H1 (cell line): ENCODE data around the gene CCDC47. TPM values are rescaled to one million over a fixed set of nuclear protein-coding genes. Genes with fewer than 3 reads are reported as not detected.

Source experiments
- CTCF ChIA-PET: fragments of 300-600 bp; sonication (Branson Sonifier 250); formaldehyde crosslinking; loops from one replicate; lab custom pipeline; 2021; ENCODE audit not compliant: partially characterized antibody; lab: Charles Lee
- POLR2A ChIA-PET: fragments of 300-600 bp; sonication (Branson Sonifier 250); formaldehyde crosslinking; loops from one replicate; lab custom pipeline; 2021; ENCODE audit warnings: inconsistent platforms; ENCODE audit not compliant: partially characterized antibody; lab: Charles Lee
- DNase-seq, 2 experiments: peaks; one replicate each; pipeline versions ENCODE4 v3.0.0 to v3.0.0-alpha.2; 2010 to 2022; ENCODE audit warnings: low spot score in 2 of 2, low read depth in 1 of 2, mixed read lengths in 1 of 2
- FAIRE-seq: peaks from 2 replicates; lab custom pipeline; 2011; peaks lifted over from hg19 to GRCh38; lab: Jason Lieb, UNC
- H2AFZ ChIP-seq: 2 replicates; pipeline ENCODE4 v1.8.1; 2012; ENCODE audit warnings: low read length, inconsistent platforms
- H2AK5ac ChIP-seq: 2 replicates; pipeline ENCODE4 v1.6.1; 2013; ENCODE audit warnings: low read depth, low read length
- H2BK120ac ChIP-seq: replicated peaks from 2 replicates; pipeline ENCODE3; 2013; ENCODE audit warnings: low read depth, low read length, inconsistent platforms
- H2BK12ac ChIP-seq: 2 replicates; pipeline ENCODE4 v1.6.1; 2013; ENCODE audit warnings: low read depth, low read length
- H2BK15ac ChIP-seq: 2 replicates; pipeline ENCODE4 v1.6.1; 2013; ENCODE audit warnings: low read length
- H2BK20ac ChIP-seq: 2 replicates; pipeline ENCODE4 v1.6.1; 2013; ENCODE audit warnings: low read length
- H2BK5ac ChIP-seq: 2 replicates; pipeline ENCODE4 v1.6.1; 2013; ENCODE audit warnings: low read depth, low read length
- H3K14ac ChIP-seq: 2 replicates; pipeline ENCODE4 v1.6.1; 2013; ENCODE audit warnings: inconsistent platforms; ENCODE audit not compliant: insufficient read length
- H3K18ac ChIP-seq: 2 replicates; pipeline ENCODE4 v1.6.1; 2013; ENCODE audit warnings: low read length; ENCODE audit errors: extremely low read depth
- H3K23ac ChIP-seq: 2 replicates; pipeline ENCODE4 v1.6.1; 2013; ENCODE audit warnings: inconsistent platforms; ENCODE audit not compliant: insufficient read length
- H3K23me2 ChIP-seq: 2 replicates; pipeline ENCODE4 v1.6.1; 2013; ENCODE audit warnings: low read depth, low read length
- H3K27ac ChIP-seq: 2 replicates; pipeline ENCODE4 v1.6.1; 2011; ENCODE audit warnings: low read depth, low read length, inconsistent platforms
- H3K27me3 ChIP-seq, 4 experiments: replicated peaks in 1 of 4; 1 replicate in 1 of 4; 2 replicates in 3 of 4; pipeline versions ENCODE4 v1.6.1 to v1.8.1; 2011 to 2013; ENCODE audit warnings: low read length in 3 of 4, mild to moderate bottlenecking in 3 of 4, inconsistent platforms in 2 of 4, mixed read lengths in 2 of 4, moderate library complexity in 1 of 4; ENCODE audit not compliant: control insufficient read depth in 3 of 4, insufficient read depth in 3 of 4; ENCODE audit errors: extremely low read depth in 1 of 4
- H3K36me3 ChIP-seq, 4 experiments: 2 replicates each; pipeline versions ENCODE4 v1.6.1 to v1.8.1; 2011 to 2013; ENCODE audit warnings: mild to moderate bottlenecking in 4 of 4, low read length in 3 of 4, moderate library complexity in 2 of 4, control low read depth in 1 of 4, inconsistent platforms in 1 of 4; ENCODE audit not compliant: insufficient read depth in 4 of 4, control insufficient read depth in 2 of 4
- H3K4ac ChIP-seq: replicated peaks from 2 replicates; pipeline ENCODE3; 2013; ENCODE audit warnings: low read length, low read depth, mixed read lengths, inconsistent platforms; ENCODE audit not compliant: insufficient read length
- H3K4me1 ChIP-seq, 4 experiments: replicated peaks in 1 of 4; 1 replicate in 1 of 4; 2 replicates in 3 of 4; pipeline versions ENCODE4 v1.6.1 to v1.8.1; 2011 to 2013; ENCODE audit warnings: low read length in 3 of 4, inconsistent platforms in 2 of 4, mixed read lengths in 1 of 4; ENCODE audit not compliant: insufficient read depth in 4 of 4, control insufficient read depth in 3 of 4
- H3K4me2 ChIP-seq, 2 experiments: 2 replicates each; pipeline versions ENCODE4 v1.6.1 to v1.8.1; 2011 to 2013; ENCODE audit warnings: low read depth in 2 of 2, low read length in 2 of 2, control low read depth in 1 of 2, inconsistent platforms in 1 of 2, mild to moderate bottlenecking in 1 of 2; ENCODE audit not compliant: insufficient read depth in 1 of 2
- H3K4me3 ChIP-seq, 4 experiments: fragments of 200-600, 300-600 bp in 1 of 4; sonication (generic), shearing (Covaris generic), sonication (Bioruptor Twin) in 1 of 4; 2 replicates each; pipeline versions ENCODE4 v1.5.1 to v1.8.1; 2011 to 2016; ENCODE audit warnings: low read length in 4 of 4, low read depth in 3 of 4, control low read depth in 2 of 4, inconsistent platforms in 2 of 4, mild to moderate bottlenecking in 2 of 4, mixed read lengths in 1 of 4, moderate library complexity in 1 of 4; ENCODE audit not compliant: insufficient read depth in 2 of 4; ENCODE audit errors: extremely low read depth in 1 of 4
- H3K56ac ChIP-seq: replicated peaks from 2 replicates; pipeline ENCODE3; 2013; ENCODE audit warnings: low read depth, mild to moderate bottlenecking, mixed read lengths, low read length, inconsistent platforms; ENCODE audit not compliant: insufficient read length
- H3K79me1 ChIP-seq: 2 replicates; pipeline ENCODE4 v1.6.1; 2013; ENCODE audit warnings: low read depth, low read length, control low read depth
- H3K79me2 ChIP-seq, 2 experiments: 2 replicates each; pipeline versions ENCODE4 v1.6.1 to v1.8.1; 2012 to 2013; ENCODE audit warnings: low read length in 2 of 2, mild to moderate bottlenecking in 2 of 2, inconsistent platforms in 1 of 2; ENCODE audit not compliant: insufficient read depth in 2 of 2, control insufficient read depth in 1 of 2
- H3K9ac ChIP-seq, 4 experiments: replicated peaks in 1 of 4; 1 replicate in 1 of 4; 2 replicates in 3 of 4; pipeline versions ENCODE4 v1.6.1 to v1.8.1; 2011 to 2013; ENCODE audit warnings: low read depth in 3 of 4, low read length in 3 of 4, control low read depth in 2 of 4, mild to moderate bottlenecking in 2 of 4, moderate library complexity in 2 of 4, inconsistent platforms in 1 of 4; ENCODE audit errors: extremely low read depth in 1 of 4
- H3K9me3 ChIP-seq, 2 experiments: 2 replicates each; pipeline versions ENCODE4 v1.6.1 to v1.8.1; 2012 to 2013; ENCODE audit warnings: mild to moderate bottlenecking in 2 of 2, moderate library complexity in 2 of 2, control low read depth in 1 of 2, inconsistent platforms in 1 of 2, low read depth in 1 of 2, low read length in 1 of 2, mixed read lengths in 1 of 2; ENCODE audit not compliant: insufficient read depth in 2 of 2
- H4K20me1 ChIP-seq, 2 experiments: replicated peaks in 1 of 2; 2 replicates each; pipeline versions ENCODE3 to v1.8.1; 2011 to 2013; ENCODE audit warnings: inconsistent platforms in 2 of 2, low read length in 2 of 2, mild to moderate bottlenecking in 1 of 2; ENCODE audit not compliant: insufficient read depth in 2 of 2, control insufficient read depth in 1 of 2
- H4K5ac ChIP-seq: 2 replicates; pipeline ENCODE4 v1.6.1; 2013; ENCODE audit warnings: low read length, low read depth, mixed read lengths, inconsistent platforms; ENCODE audit not compliant: insufficient read length
- H4K8ac ChIP-seq: 2 replicates; pipeline ENCODE4 v1.8.0; 2013; ENCODE audit warnings: mild to moderate bottlenecking, moderate library complexity, low read length, inconsistent platforms; ENCODE audit not compliant: insufficient read depth; ENCODE audit errors: extremely low read depth
- H4K91ac ChIP-seq: replicated peaks from 2 replicates; pipeline ENCODE3; 2013; ENCODE audit warnings: low read length, mixed read lengths, inconsistent platforms; ENCODE audit not compliant: insufficient read length
- SIN3A ChIP-seq, 2 experiments: IDR thresholded peaks in 1 of 2; conservative IDR thresholded peaks in 1 of 2; 2 replicates each; pipeline ENCODE4 v1.6.1; 2011 to 2012; ENCODE audit warnings: low read length in 2 of 2, improper control_type of control experiment in 1 of 2, low read depth in 1 of 2, mild to moderate bottlenecking in 1 of 2
- WGBS, 2 experiments: shearing (Covaris generic) in 1 of 2; methylation state at CpG; one replicate each; pipeline versions ENCODE4 v1.1.6 to v1.1.7; 2013 to 2015; ENCODE audit warnings: low lambda C conversion rate in 2 of 2, mixed read lengths in 2 of 2, inconsistent platforms in 1 of 2, low coverage in 1 of 2, missing lambda C conversion rate in 1 of 2; ENCODE audit not compliant: insufficient replicate concordance in 2 of 2, insufficient coverage in 1 of 2, insufficient read length in 1 of 2; ENCODE audit errors: extremely low coverage in 1 of 2, missing lambda C conversion rate in 1 of 2; 5-methylcytosine and 5-hydroxymethylcytosine counted together
- polyA plus RNA-seq, 7 experiments: library from polyadenylated mRNA; depleted of rRNA in 3 of 7; stranded (reverse) in 5 of 7; unstranded in 2 of 7; fragments of >200 nt in 5 of 7; fragments of 200-250 nt in 2 of 7; gene quantifications; 1 replicate in 5 of 7; 2 replicates in 1 of 7; 4 replicates in 1 of 7; pipeline versions ENCODE4 v1.2.1 to v1.2.3, GENCODE V29; 2011 to 2013; ENCODE audit warnings: missing spikeins in 2 of 7, mixed read lengths in 2 of 7
- total RNA-seq: library from RNA; stranded (reverse); fragmentation: NEBNext Ultra II Directional; extraction: Animal tissue kit (Norgen Biotek cat#: 25700); gene quantifications from 2 replicates; pipeline ENCODE4 v1.2.1, GENCODE V29; 2021

Gene CCDC47
- total and polyA plus RNA-seq, 2 of the 8 experiments (the other 6 are each of a cell fraction or from before 2014, with no cell fraction given), result 21.2 to 83.1 TPM

- Histone ChIP-seq H2BK5ac (no peak overlapping the region; the same call in 1 of the 2 replicates), H3K23me2 (peaks cover 9% of the 10 kb centered on the region; the same call in 1 of the 2 replicates), H4K8ac (no peak overlapping the region; the same call in 1 of the 2 replicates), H2BK12ac (no peak overlapping the region), H3K14ac (no peak overlapping the region), H3K27me3 (peaks cover 0 to 5% (median 0%) of the 10 kb centered on the region in 4 experiments; a peak in 3 of 7 replicates), H3K79me1 (0 out of 2 replicates have a peak, but pooled peaks cover 3% of the 10 kb centered on the region), H2BK15ac (no peak overlapping the region), H3K18ac (no peak overlapping the region), H3K36me3 (peaks cover 2 to 11% (median 6%) of the 10 kb centered on the region in 4 experiments; a peak in 5 of 8 replicates), H3K9ac (no peak overlapping the region), H3K4me1 (peaks cover 3 to 14% (median 7%) of the 10 kb centered on the region in 4 experiments; a peak in 6 of 7 replicates), H4K20me1 (peaks cover 4 to 9% of the 10 kb centered on the region in 2 experiments), H3K79me2 (no peaks in the 10 kb centered on the region; a peak in 1 of 4 replicates), H3K56ac (no peak overlapping the region), H3K9me3 (no peaks in the 10 kb centered on the region), H3K4me3 (no peak overlapping the region), H3K23ac (no peak overlapping the region), H4K5ac (no peak overlapping the region), H3K4ac (no peak overlapping the region), H4K91ac (no peak overlapping the region), H2AK5ac (no peak overlapping the region), H2BK20ac (no peak overlapping the region), H2AFZ (no peak overlapping the region), H3K4me2 (no peak overlapping the region), H3K27ac (no peak overlapping the region; the same call in 1 of the 2 replicates), H2BK120ac (no peak overlapping the region)
- 89% methylated on average over 5 of the region's 11 CpGs; no CpG with 5 or more reads in 1 of the 2 experiments for WGBS, 2 experiments
- no peak for FAIRE-seq
- no peak for TF ChIP-seq SIN3A (conservative IDR thresholded peaks at IDR 0.05 in 1 of 2, IDR thresholded peaks at IDR 0.05 in 1 of 2; ENCODE audit: low read depth in 1 of 2, low read length in 2 of 2)
- ChIA-PET CTCF (no interaction called here), POLR2A (interaction anchor here (0.9 to 1.3 kb wide), 2 partner anchors 9 to 16 kb away, joined by 3 to 4 read pairs; no protein-coding TSS in a partner anchor)
- DNase-seq, result no peak
These were observed 69.2 kb downstream of the CCDC47 start for GRCh38 chr17:63704259-63704576.
